OCI-LY7 (cell line): Measurements from ENCODE around the gene NUDT7.

Source experiments
- CTCF ChIP-seq: fragments of 200-600 bp; sonication (generic); conservative IDR thresholded peaks from 2 replicates; pipeline ENCODE4 v1.5.1; 2014; ENCODE audit warnings: mild to moderate bottlenecking, antibody characterized with exemption, low read length, moderate library complexity, mixed read lengths
- EZH2phosphoT487 ChIP-seq: fragments of 200-600 bp; sonication (generic); IDR thresholded peaks from 2 replicates; pipeline ENCODE4 v1.6.1; 2018; ENCODE audit warnings: low read depth, borderline replicate concordance, mild to moderate bottlenecking, mixed run types, antibody characterized with exemption, low read length, moderate library complexity, mixed read lengths

- TF ChIP-seq CTCF (peak; percentile 67), EZH2phosphoT487 (no peak)
Observed at GRCh38 chr16:77782694-77783093, 60.4 kb downstream of the NUDT7 start.
